Measurements from ENCODE around the gene ZNF316.
"Not testable (repeated sequence)": the region's sequence is repeated elsewhere in the genome, so short reads cannot be mapped to it uniquely, and the experiment has no call there.

Gene ZNF316

GRCh38 chr7:6647080-6647479 is 10.0 kb downstream of the ZNF316 start:
- DNase-seq (ENCODE audit: low spot score), result no peak

DNA sequence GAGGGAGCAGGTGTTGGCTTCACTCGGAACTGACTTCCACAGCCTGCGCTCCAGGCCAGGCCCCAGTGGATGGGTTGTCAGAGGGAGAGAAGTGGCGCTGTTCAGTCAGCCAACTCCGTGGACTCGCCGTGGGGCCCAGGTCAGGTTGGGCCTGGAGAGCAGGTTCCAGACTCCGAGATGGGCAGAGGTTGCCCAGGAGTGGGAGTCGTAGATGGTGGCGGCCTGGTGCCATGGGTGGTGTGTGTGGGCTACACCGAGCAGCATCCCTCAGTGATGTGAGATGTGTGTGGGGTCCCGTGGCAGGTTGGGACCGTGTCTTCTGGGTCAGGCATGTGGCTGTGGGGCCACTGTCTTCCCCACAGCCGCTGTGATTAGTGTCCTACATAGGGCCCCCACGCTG is 10.4 kb downstream of the ZNF316 start:
- DNase-seq (ENCODE audit: low spot score), result no peak

- DNase-seq (ENCODE audit: low spot score), result no peak
These were observed 11.1 kb downstream of the ZNF316 start for GRCh38 chr7:6648066-6648814.

DNA sequence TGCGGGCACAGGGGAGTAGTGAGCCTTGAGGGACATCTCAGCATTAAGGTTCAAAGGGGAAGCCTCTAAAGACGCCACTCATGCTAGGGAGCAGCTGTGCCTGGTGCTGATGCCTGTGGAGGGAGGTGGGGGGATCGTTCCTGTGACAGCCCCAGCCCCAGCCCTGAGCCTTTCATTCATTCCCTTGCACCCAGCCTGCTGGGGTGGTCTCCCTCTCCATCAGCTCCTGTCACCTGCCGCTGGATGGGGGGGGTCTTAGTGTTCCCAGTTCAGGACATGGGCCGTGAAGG is 11.6 kb downstream of the ZNF316 start:
- no peak for DNase-seq (ENCODE audit: low spot score)

DNA sequence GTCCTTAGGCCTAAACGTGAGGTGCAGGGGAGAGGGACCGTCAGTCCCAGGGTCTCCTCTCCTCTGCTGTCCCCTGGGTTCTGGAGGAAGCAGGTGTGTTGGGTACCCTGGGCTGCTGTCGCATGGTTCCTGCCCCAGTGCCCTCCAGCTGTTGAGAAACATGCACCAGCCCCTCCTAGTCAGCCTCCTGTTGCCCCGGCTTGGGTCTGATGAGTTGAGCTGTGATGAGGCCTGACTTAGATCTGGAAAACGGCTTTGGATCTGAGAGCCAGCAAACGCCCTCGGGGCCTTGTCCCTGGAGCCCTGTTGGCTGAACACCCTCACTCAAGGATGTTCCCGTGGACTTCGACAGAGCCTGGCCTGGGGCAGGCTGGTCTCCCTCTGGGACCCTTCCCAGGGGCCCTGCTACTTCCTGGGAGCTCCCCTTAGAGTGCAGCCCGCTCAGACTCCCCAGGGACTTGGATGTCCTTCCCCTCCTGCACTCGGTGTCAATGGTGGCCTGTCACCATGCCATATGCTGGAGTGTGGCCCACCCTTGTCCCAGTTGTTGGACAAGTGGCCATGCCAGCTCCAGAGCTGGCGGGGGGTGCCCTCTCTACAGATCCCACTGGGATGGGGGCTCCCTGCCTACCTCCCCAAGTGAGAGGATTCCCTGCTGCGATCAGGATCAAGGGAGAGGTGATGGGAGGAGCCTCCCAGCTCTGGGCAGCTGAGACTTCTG is 12.3 kb downstream of the ZNF316 start:
- no peak for DNase-seq (ENCODE audit: low spot score)

DNA sequence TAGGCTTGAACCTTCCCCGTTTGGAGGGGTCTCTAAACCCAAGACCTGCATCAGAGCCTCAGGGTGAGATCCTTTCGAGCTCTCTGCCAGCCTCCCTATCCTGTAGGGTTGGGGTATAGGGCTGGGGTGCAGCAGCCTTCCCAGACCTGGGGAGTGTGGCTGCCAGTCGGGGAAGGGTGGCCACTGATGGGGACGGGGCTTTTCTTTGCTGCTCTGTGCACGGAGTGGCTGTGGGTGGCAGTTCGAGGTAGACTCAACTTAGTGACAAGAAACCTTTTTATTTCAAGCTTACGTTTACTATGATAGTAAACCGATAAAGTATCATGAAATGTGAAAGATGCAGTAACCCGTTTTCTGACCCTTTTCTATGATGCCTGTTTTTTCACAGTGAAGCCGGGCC is 13.0 kb downstream of the ZNF316 start:
- no peak for DNase-seq (ENCODE audit: low spot score)

DNA sequence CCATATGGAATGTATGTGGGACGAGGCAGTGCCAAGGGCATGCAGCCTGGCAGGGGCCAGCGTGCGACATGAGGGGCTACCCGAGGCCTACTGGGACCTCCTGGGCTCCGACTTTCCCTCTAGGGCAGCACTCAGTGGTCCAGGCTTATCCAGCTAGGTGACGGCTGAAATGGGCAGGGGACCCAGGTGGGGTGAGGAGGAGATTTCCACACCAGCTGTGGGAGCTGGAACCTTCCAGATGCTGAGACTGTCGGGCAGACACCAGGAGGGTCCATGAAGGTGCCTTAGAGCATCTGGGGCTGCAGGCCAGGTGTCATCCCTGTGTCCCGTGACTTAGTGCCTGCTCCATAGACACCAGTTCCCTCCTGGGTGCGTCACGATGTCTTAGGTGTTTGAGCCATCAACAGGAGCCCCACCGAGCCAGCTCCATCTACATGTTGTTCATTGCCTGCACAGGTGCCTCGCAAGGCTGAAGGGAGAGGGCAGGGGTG is 13.4 kb downstream of the ZNF316 start:
- no peak for DNase-seq (ENCODE audit: low spot score)

GRCh38 chr7:6651851-6652445 is 14.8 kb downstream of the ZNF316 start:
- no peak for DNase-seq (ENCODE audit: low spot score)

DNA sequence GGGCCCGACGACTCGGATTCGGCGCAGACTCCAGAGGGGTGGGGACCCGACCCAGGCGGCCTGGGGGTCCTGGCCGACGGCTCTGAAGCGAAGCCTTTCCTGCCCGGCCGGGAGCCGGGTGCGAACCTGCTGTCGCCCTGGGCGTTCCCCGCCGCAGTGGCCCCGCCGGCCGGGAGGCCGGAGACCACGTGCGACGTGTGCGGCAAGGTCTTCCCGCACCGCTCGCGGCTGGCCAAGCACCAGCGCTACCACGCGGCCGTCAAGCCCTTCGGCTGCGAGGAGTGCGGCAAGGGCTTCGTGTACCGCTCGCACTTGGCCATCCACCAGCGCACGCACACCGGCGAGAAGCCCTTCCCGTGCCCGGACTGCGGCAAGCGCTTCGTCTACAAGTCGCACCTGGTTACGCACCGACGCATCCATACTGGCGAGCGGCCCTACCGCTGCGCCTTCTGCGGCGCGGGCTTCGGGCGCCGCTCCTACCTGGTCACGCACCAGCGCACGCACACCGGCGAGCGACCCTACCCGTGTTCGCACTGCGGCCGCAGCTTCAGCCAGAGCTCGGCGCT is 15.4 kb downstream of the ZNF316 start:
- no peak for DNase-seq (ENCODE audit: low spot score)

DNA sequence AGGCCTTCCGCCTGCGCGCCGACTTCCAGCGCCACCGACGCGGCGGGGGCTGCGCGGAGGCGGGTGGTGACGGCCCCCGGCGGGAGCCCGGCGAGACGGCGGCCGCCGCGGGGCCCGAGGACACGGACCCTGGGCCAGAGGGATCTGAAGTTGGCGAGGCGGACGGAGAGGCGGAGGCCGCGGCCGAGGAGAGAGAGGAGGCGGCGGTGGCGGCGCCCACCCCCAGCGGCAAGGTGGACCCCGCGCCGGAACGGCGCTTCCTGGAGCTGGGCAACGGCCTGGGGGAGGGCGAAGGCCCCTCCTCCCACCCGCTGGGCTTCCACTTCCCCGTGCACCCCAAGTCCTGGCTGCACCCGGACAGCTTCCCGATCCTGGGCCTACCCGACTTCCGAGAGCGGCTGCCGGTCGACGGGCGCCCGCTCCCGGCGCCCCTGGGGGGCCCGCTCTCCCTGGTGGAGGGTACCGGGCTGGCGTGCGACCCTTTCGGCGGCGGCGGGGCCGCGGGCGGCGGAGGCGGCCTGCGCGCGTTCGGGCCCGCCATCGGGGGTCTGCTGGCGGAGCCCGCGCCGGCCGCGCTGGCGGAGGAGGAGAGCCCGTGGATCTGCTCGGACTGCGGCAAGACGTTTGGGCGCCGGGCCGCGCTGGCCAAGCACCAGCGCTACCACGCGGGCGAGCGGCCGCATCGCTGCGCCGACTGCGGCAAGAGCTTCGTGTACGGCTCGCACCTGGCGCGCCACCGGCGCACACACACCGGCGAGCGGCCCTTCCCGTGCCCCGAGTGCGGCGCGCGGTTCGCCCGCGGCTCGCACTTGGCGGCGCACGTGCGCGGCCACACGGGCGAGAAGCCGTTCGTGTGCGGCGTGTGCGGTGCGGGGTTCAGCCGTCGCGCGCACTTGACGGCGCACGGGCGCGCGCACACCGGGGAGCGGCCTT is 16.2 kb downstream of the ZNF316 start:
- no peak for DNase-seq (ENCODE audit: low spot score)

DNA sequence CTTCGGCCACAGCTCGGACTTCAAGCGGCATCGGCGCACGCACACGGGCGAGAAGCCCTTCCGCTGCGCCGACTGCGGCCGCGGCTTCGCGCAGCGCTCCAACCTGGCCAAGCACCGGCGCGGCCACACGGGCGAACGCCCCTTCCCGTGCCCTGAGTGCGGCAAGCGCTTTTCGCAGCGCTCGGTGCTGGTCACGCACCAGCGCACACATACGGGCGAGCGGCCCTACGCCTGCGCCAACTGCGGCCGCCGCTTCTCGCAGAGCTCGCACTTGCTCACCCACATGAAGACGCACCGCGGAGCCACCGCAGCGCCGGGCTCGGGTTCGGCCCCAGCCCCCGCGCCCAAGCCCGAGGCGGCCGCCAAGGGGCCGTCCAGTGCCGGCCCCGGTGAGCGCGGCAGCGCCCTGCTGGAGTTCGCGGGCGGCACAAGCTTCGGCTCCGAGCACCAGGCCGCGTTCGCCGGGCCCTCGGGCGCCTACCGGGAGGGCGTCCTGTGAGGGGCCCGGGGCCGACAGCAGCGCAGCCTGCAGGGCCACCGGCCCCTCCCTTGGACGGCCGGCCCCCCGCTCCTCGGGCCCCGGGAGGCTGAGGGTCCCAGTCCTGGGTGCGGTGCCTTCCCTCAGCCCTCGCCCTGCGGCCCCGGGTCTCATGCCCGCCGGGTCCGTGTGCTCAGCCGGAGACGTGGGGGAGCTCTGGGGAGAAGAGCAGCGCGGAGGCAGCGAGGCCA is 17.2 kb downstream of the ZNF316 start:
- DNase-seq (ENCODE audit: low spot score), result no peak

DNA sequence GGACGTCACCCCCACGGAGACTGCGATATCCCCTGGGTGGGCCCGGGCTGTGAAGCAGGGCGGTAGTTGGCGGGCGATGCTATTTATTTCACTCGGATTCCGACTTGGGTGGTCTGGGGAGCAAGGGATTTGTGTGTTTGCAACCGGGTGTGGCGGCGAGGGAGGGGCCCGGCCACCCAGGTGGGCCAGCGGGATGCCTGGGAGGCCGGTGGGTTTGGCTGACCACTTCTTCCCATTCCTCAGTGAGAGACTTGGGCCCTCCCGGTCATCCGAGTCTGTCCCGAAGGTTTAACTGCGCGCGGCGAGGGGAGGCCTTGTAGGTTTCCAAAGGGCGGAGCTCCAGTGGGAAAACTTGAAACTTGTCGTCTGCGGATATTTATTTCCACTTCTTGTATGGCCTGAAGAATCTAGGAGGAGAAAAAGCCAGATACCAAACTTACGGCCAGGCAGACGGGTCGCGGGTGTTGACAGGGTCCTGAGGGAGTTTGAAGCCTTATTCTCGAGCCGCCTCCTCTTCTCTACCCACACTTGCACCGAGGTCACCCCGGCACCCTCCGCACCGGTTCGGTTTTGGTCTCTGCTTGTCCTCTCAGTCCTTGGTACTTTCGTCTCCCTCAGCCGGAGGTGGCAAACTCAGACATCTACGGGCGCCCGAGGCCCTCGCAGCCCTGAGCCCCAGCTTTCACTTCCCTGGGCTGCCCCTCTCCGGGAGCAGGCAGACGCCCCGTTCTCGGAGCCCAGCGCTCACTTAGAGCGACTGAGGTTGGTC is 17.9 kb downstream of the ZNF316 start:
- no peak for DNase-seq (ENCODE audit: low spot score)

GRCh38 chr7:6655636-6656385 is 18.7 kb downstream of the ZNF316 start:
- DNase-seq (ENCODE audit: low spot score), result no peak

DNA sequence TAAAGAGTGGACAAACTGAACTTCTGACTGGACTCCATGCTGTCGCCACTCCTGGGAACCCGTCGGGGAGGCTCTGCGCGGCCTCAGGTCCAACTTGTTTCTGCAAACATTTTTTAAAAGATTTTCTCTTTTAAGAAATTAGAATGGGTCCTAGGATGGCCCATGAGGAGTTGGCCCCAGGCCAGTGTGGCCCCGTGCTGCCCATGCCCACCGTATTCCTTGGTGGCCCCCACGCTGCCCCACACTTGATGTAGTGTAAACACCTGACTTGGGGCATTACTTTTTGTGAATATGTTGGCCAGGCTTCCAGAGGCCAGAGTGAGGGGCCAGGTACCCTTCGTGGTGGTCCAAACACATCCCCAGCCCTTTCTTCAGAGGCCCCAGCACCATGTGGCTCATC is 19.3 kb downstream of the ZNF316 start:
- DNase-seq (ENCODE audit: low spot score), result no peak

DNA sequence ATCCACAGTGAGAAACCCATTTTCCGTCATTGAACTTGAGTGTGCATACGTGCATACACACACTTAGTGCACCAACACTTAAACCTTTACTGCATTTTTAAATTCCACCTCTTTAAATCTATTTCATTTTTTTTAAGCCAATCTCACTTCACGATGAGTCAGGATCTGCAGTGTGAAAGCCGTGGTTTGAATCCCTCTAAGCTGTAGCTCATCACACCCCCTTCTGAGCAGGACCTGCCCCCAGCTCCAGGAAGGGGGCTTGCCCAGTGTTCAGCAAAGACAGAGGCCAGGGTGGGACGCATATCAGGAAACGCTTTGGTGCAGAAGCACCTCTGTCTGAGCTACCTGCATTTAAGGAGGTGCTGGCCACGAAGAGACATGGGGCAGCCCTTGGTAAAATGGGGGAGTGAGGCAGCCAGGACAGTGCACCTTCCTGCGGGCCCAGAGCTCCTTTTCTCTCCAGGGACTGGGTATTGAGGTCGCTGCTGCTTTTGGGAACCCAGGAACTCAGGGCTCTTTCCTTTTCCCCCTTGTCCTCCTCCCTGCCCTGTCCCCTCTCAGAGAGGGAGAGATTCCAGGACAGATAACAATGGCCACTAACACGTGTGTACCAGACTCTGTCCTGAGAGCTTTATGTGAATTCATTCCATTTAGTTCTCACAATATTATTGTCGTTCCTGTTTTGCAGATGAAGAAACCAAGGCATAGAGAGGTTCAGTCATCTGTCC is 21.7 kb downstream of the ZNF316 start:
- no peak for DNase-seq (ENCODE audit: low spot score)

- not testable (repeated sequence) for DNase-seq (ENCODE audit: low spot score)
These were observed 33.7 kb downstream of the ZNF316 start for GRCh38 chr7:6670851-6671250.

GRCh38 chr7:6675807-6676405 is 38.8 kb downstream of the ZNF316 start:
- DNase-seq (ENCODE audit: low spot score), result no peak

- DNase-seq (ENCODE audit: low spot score), result no peak
These were observed 43.0 kb downstream of the ZNF316 start for GRCh38 chr7:6680146-6680545.

DNA sequence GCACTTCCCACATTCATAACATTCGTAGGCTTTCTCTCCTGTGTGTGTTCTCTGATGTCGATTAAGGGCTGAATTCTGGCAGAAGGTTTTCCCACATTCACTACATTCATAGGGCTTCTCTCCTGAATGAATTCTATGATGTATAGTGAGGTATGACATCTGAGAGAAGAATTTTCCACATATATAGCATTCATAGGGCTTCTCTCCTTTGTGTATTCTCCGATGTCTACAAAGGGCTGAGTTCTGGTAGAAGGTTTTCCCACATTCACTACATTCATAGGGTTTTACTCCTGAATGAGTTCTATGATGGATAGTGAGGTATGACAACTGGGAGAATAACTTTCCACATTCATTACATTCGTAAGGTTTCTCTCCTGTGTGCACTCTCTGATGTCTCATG is 54.0 kb downstream of the ZNF316 start:
- no peak for DNase-seq (ENCODE audit: low spot score)
